Thoracic aorta (tissue), 2 donors: Measurements from ENCODE around the gene PDE7B. TPM values are rescaled to one million over a fixed set of nuclear protein-coding genes. Genes with fewer than 3 reads are reported as not detected.

Experiments
- ATAC-seq: fragments of 150-250 bp; one replicate; pipeline ENCODE4 v1.8.0; 2017; ENCODE audit warnings: low read depth; ENCODE audit not compliant: insufficient number of reproducible peaks, low FRiP score
- DNase-seq: peaks from one replicate; pipeline ENCODE4 v3.0.0-alpha.2; 2020; ENCODE audit warnings: low spot score
- H3K27ac ChIP-seq, 2 donors: fragments of 200-600 bp; sonication (generic); 1 replicate in 1 of 2; 2 replicates in 1 of 2; pipeline ENCODE4 v1.5.1; 2016; ENCODE audit warnings: mild to moderate bottlenecking in 2 of 2, moderate library complexity in 2 of 2
- H3K27me3 ChIP-seq: fragments of 200-600 bp; sonication (generic); replicated peaks from 2 replicates; pipeline ENCODE4 v1.6.0; 2016; ENCODE audit warnings: mild to moderate bottlenecking; ENCODE audit not compliant: insufficient read depth
- H3K36me3 ChIP-seq: fragments of 200-600 bp; sonication (generic); one replicate; pipeline ENCODE4 v1.5.1; 2016
- H3K4me1 ChIP-seq, 2 donors: fragments of 200-600 bp; sonication (generic); 1 replicate in 1 of 2; 2 replicates in 1 of 2; pipeline versions ENCODE4 v1.5.1 to v1.6.0; 2016; ENCODE audit warnings: low read depth in 2 of 2, mild to moderate bottlenecking in 1 of 2; ENCODE audit not compliant: control insufficient read depth in 1 of 2
- H3K4me3 ChIP-seq: fragments of 200-600 bp; sonication (generic); 2 replicates; pipeline ENCODE4 v1.5.1; 2016; ENCODE audit warnings: mild to moderate bottlenecking
- H3K9me3 ChIP-seq: fragments of 200-600 bp; sonication (generic); 2 replicates; pipeline ENCODE4 v1.5.1; 2016
- total RNA-seq, 2 donors: library from RNA; depleted of rRNA; stranded (reverse); fragments of >200 nt; gene quantifications; one replicate each; pipeline versions ENCODE4 v1.1.0 to v1.2.3, GENCODE V29; 2016
- TF ChIP-seq, protein P1 (sequence below): fragments of 200-600 bp; sonication (generic); IDR thresholded peaks from one replicate; pipeline ENCODE4 v1.5.1; 2019; ENCODE audit warnings: antibody characterized with exemption

PDE7B gene
- total RNA-seq, 2 donors from 2014 or later, result 2.6 to 13.2 TPM

GRCh38 chr6:135819665-135820064, 31.8 kb upstream of the PDE7B start:
- ATAC-seq, result no peak
- TF ChIP-seq, protein P1, sequence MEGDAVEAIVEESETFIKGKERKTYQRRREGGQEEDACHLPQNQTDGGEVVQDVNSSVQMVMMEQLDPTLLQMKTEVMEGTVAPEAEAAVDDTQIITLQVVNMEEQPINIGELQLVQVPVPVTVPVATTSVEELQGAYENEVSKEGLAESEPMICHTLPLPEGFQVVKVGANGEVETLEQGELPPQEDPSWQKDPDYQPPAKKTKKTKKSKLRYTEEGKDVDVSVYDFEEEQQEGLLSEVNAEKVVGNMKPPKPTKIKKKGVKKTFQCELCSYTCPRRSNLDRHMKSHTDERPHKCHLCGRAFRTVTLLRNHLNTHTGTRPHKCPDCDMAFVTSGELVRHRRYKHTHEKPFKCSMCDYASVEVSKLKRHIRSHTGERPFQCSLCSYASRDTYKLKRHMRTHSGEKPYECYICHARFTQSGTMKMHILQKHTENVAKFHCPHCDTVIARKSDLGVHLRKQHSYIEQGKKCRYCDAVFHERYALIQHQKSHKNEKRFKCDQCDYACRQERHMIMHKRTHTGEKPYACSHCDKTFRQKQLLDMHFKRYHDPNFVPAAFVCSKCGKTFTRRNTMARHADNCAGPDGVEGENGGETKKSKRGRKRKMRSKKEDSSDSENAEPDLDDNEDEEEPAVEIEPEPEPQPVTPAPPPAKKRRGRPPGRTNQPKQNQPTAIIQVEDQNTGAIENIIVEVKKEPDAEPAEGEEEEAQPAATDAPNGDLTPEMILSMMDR, result no peak

GRCh38 chr6:135820340-135820739, 31.2 kb upstream of the PDE7B start:
- DNase-seq, result no peak
- no peak overlapping the region for H3K27ac ChIP-seq
- TF ChIP-seq, protein P1, result no peak
- H3K27me3 ChIP-seq, result no peaks in the 10 kb centered on the region
- no peaks in the 10 kb centered on the region for H3K9me3 ChIP-seq
- ATAC-seq, result no peak
- no peak overlapping the region for H3K4me3 ChIP-seq
- H3K36me3 ChIP-seq, result no peaks in the 10 kb centered on the region
- no peaks in the 10 kb centered on the region for H3K4me1 ChIP-seq

More at GRCh38 chr6:135819665-135820064, 31.8 kb upstream of the PDE7B start:
- Histone ChIP-seq H3K27ac (no peak overlapping the region), H3K9me3 (no peaks in the 10 kb centered on the region), H3K4me1 (no peaks in the 10 kb centered on the region), H3K4me3 (no peak overlapping the region), H3K27me3 (no peaks in the 10 kb centered on the region), H3K36me3 (no peaks in the 10 kb centered on the region)
- DNase-seq, result no peak

DNA sequence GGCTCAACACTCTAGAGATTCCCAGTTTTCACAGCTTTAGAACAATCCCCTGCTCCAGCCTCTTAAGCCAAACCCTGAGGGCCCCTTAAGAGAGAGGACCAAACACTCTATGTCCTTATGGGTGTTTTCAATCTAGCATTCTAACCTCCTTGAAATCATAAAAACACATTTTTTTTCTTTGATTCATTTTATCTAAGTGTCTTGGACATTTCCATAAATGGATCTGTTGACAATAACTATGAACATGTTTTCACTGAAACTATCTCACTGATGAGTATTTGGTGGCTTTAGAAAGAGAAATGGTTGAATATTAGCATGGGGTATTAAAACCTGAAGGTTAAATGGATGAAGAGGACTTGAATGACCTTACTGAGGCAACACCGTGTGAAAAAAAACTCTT, 27.6 kb upstream of the PDE7B start:
- no peaks in the 10 kb centered on the region for H3K27me3 ChIP-seq
- H3K4me3 ChIP-seq, result no peak overlapping the region
- no peak for ATAC-seq
- no peaks in the 10 kb centered on the region for H3K36me3 ChIP-seq
- TF ChIP-seq, protein P1, result no peak
- H3K4me1 ChIP-seq, result no peaks in the 10 kb centered on the region
- DNase-seq, result no peak
- no peaks in the 10 kb centered on the region for H3K9me3 ChIP-seq
- H3K27ac ChIP-seq, result no peak overlapping the region

DNA sequence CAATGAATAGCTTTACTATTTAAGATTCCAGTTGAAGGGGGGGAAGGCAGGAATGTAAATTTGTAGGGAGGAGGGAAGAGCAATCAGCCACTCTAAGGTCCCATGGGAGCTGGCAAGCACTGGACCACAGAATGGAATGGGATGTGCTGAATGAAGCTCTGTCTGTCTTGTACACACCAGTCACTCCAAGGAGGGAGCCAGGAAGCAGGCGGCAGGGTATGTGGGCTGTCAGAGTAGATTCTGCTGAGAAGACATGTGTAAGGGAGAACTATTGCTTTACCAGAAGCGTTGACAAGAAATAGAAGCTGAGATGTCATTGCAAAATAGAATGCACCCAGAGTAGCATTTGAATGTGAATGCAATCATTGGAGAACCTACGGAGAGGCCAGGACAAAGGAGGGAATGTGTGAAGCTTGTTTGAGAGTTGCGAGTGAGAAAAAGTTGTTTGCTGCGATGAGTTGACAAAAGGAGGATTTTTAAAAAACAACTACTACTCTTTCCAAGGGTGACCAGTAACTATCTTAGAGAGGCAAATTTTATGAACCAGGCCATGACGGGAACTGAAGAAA, 25.2 kb upstream of the PDE7B start:
- no peak overlapping the region for H3K4me3 ChIP-seq

DNA sequence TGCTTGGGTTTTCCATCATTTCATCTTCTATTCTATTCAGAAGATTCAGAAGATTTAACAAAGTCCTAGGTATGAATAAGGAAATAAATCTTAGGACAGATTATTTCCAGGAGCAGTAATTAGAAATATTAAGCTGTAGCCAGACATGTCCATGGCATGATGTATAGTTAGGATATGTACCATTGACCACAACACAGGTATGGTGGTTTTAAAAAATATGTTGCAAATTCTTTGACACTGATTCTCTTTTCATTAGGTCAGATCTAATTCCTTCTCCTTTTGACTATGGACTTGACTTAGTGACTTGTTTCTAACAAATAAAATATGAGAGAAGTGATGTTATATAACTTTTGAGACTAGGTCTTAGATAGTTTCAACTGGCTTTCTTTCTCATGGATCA, 23.5 kb upstream of the PDE7B start:
- Histone ChIP-seq H3K27me3 (no peaks in the 10 kb centered on the region), H3K4me1 (peaks cover 0 to 2% of the 10 kb centered on the region in 2 donors), H3K4me3 (no peak overlapping the region), H3K36me3 (no peaks in the 10 kb centered on the region), H3K9me3 (no peaks in the 10 kb centered on the region), H3K27ac (no peak overlapping the region)
- DNase-seq (no peak), ATAC-seq (no peak)
- TF ChIP-seq, protein P1, result no peak

More for the DNA sequence above, 25.2 kb upstream of the PDE7B start:
- DNase-seq (no peak), ATAC-seq (no peak)
- Histone ChIP-seq H3K4me1 (peaks cover 0 to 2% of the 10 kb centered on the region in 2 donors), H3K27me3 (no peaks in the 10 kb centered on the region), H3K36me3 (no peaks in the 10 kb centered on the region), H3K9me3 (no peaks in the 10 kb centered on the region), H3K27ac (no peak overlapping the region)
- TF ChIP-seq, protein P1, result no peak
